Brain microvascular endothelial cell (primary cell): Measurements from ENCODE around the gene SH3PXD2A.

Experiments
- DNase-seq: peaks from one replicate; pipeline ENCODE4 v3.0.0-alpha.2; 2020
- H3K27ac ChIP-seq: fragments of 250-450 bp; sonication (Bioruptor Pico); 2 replicates; pipeline ENCODE4 v1.5.1; 2020; ENCODE audit warnings: mild to moderate bottlenecking, moderate library complexity
- H3K27me3 ChIP-seq: fragments of 250-450 bp; sonication (Bioruptor Pico); replicated peaks from 2 replicates; pipeline ENCODE4 v1.5.1; 2020; ENCODE audit warnings: mild to moderate bottlenecking
- H3K36me3 ChIP-seq: fragments of 250-450 bp; sonication (Bioruptor Pico); replicated peaks from 2 replicates; pipeline ENCODE4 v1.5.1; 2020; ENCODE audit warnings: mild to moderate bottlenecking
- H3K4me3 ChIP-seq: 2 replicates; pipeline ENCODE4 v1.5.1; 2011; ENCODE audit warnings: low read depth, mild to moderate bottlenecking, control low read depth, low read length, moderate library complexity
- in situ Hi-C: cut with HindIII; loops from 2 replicates; pipeline ENCODE4 v1.10.0; 2017; ENCODE audit warnings: low sequenced_read_pairs, low pct_ligation_motif_present
- TF ChIP-seq, protein P1 (sequence below): IDR thresholded peaks from 2 replicates; pipeline ENCODE4 v1.5.1; 2011; ENCODE audit warnings: low read depth, mild to moderate bottlenecking, moderate library complexity, low read length, control low read depth, inconsistent platforms; ENCODE audit errors: missing control alignments

SH3PXD2A gene

DNA sequence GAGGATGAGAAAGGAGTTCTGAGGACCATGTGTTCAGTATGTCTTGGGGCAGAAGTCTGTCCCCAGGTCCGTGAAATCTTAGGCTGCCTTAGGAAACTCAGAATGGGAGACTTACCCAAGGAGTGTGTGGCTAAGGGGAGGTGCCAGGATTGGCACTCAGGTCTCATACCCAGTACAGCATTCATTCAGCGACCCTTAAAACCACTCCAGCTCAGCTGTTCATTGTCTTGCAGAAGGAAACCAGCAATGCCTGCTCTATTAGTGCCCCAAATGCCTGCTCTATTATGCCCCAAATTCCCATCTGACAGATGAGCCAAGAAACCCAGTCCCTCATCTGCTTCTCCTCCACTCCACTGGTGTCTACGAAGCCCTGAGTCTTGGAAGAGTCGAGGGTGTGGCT is 214.1 kb downstream of the SH3PXD2A start:
- no peak overlapping the region for H3K27ac ChIP-seq

DNA sequence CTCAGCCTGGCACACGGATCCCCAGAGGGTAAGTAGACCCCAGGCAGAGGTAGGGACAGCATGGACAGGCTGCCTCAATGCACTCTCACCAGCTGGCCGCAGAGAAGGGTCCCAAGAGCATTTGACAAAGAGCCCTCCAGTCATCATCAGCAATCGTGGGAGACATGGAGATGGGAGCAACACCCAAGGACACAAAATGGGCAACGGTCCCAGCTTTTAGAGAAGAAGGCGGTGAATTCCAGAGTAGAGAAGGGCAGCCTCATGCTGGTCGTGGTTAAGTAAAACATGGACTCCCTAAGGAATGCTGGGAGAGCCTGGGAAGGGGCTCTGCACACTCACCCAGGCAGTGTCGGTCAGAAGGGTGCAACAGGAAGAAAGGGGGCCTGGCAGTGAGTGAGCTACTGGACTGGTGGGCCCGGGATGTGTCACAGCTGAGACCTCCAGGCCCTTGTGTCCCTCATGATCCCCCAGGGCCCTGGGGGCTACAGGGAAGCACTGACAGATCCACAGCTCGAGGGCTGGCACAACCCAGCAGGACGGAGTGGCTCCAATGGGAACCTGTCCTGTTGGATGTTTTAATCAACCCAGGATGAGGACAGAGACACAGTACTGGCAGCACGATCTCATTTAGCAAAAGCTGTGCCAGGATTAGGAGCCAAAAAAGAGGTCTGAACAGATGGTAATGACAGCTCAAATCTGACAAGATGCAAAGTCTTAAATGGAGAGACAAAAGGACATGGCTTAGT is 214.8 kb downstream of the SH3PXD2A start:
- Histone ChIP-seq H3K4me3 (no peak overlapping the region), H3K27me3 (no peaks in the 10 kb centered on the region), H3K36me3 (no peaks in the 10 kb centered on the region), H3K27ac (no peak overlapping the region)
- TF ChIP-seq, protein P1, sequence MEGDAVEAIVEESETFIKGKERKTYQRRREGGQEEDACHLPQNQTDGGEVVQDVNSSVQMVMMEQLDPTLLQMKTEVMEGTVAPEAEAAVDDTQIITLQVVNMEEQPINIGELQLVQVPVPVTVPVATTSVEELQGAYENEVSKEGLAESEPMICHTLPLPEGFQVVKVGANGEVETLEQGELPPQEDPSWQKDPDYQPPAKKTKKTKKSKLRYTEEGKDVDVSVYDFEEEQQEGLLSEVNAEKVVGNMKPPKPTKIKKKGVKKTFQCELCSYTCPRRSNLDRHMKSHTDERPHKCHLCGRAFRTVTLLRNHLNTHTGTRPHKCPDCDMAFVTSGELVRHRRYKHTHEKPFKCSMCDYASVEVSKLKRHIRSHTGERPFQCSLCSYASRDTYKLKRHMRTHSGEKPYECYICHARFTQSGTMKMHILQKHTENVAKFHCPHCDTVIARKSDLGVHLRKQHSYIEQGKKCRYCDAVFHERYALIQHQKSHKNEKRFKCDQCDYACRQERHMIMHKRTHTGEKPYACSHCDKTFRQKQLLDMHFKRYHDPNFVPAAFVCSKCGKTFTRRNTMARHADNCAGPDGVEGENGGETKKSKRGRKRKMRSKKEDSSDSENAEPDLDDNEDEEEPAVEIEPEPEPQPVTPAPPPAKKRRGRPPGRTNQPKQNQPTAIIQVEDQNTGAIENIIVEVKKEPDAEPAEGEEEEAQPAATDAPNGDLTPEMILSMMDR = no peak
- in situ Hi-C loops = no loop called here
- DNase-seq = no peak

More for the DNA sequence above, 214.1 kb downstream of the SH3PXD2A start:
- DNase-seq = no peak
- TF ChIP-seq, protein P1 = no peak
- no peaks in the 10 kb centered on the region for H3K36me3 ChIP-seq
- no peaks in the 10 kb centered on the region for H3K27me3 ChIP-seq
- no peak overlapping the region for H3K4me3 ChIP-seq
- in situ Hi-C loops = no loop called here

DNA sequence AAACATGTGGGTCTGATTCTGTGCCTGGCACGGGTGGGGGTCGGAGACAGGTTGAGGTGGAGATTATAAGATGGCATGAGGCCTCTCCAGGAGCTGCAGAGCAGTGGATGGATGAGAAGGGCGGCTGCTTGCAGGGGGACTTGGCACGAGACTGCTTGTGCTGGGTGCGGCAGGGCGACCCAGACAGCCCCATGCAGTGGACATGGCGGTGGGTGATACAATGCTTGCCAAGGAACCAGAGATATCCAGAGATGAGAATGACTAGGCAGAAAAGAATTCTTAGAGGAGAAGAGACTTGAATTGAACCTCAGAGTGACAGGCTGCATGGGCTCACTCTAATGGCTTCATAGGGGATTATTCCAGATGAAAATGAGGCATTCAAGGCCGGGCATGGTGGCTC is 216.4 kb downstream of the SH3PXD2A start:
- H3K27me3 ChIP-seq = no peaks in the 10 kb centered on the region
- H3K36me3 ChIP-seq = no peaks in the 10 kb centered on the region
- H3K4me3 ChIP-seq = no peak overlapping the region
- TF ChIP-seq, protein P1 = no peak
- no peak for DNase-seq
- H3K27ac ChIP-seq = no peak overlapping the region
- in situ Hi-C loops = no loop called here

DNA sequence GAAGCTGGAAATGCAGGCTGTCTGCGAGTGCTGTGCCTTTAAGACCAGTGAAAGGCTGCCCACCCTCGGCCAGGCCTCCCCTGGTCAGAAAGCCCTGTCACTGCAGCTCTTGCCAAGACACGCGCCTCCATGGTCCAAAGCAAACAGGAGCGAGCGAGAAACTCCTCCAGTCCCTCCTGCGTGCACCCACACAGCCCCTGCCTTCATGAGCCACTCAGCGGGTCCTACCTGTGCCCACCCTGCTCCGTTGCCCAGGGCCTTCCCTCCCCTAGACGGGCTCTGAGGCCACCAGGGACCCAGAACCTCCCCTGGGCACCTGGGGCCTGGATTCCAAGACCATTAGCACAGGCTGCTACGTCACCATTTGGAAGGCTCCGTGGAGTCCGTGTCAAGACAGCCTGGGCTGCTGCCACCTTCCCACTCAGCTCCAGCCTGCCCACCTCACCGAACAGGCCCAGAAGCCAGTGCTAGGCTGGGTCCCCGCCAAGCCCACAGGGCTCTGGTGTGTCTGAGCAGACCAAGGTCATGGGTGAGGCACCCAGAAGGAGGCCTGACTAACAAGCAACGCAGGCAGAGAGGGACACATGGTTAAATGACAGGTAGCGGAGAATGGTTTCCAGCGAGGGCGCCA is 217.3 kb downstream of the SH3PXD2A start:
- in situ Hi-C loops = no loop called here
- Histone ChIP-seq H3K36me3 (no peaks in the 10 kb centered on the region), H3K4me3 (no peak overlapping the region), H3K27ac (no peak overlapping the region), H3K27me3 (no peaks in the 10 kb centered on the region)
- TF ChIP-seq, protein P1 = no peak
- peak; percentile 62 for DNase-seq

GRCh38 chr10:103637011-103637410 is 218.4 kb downstream of the SH3PXD2A start:
- Histone ChIP-seq H3K27me3 (no peaks in the 10 kb centered on the region), H3K36me3 (peaks cover 2% of the 10 kb centered on the region), H3K27ac (no peak overlapping the region), H3K4me3 (no peak overlapping the region)
- in situ Hi-C loops = no loop called here
- DNase-seq = no peak
- TF ChIP-seq, protein P1 = no peak
